ENCODE results near the gene METTL27.
"Not testable (repeated sequence)": the region's sequence is repeated elsewhere in the genome, so short reads cannot be mapped to it uniquely, and the experiment has no call there.

Gene METTL27

DNA sequence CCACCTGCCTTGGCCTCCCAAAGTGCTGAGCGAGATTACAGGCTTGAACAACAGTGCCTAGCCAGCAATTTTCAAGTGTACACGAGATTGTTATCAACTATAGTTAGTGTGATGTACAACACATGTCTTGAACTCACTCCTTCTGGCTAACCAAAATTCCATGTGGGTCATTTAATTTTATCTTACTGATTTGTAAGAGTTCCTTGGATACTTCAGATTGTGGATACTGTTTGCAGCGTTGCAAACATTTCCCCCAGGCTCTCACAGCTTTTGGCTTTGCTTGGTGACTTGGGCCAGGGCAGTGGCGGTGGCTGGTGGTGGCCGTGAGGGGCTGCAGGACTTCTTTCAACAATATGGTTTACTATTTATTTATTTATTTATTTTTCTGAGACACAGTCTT lies 10.2 kb upstream of the METTL27 start:
- TF ChIP-seq, protein P1, sequence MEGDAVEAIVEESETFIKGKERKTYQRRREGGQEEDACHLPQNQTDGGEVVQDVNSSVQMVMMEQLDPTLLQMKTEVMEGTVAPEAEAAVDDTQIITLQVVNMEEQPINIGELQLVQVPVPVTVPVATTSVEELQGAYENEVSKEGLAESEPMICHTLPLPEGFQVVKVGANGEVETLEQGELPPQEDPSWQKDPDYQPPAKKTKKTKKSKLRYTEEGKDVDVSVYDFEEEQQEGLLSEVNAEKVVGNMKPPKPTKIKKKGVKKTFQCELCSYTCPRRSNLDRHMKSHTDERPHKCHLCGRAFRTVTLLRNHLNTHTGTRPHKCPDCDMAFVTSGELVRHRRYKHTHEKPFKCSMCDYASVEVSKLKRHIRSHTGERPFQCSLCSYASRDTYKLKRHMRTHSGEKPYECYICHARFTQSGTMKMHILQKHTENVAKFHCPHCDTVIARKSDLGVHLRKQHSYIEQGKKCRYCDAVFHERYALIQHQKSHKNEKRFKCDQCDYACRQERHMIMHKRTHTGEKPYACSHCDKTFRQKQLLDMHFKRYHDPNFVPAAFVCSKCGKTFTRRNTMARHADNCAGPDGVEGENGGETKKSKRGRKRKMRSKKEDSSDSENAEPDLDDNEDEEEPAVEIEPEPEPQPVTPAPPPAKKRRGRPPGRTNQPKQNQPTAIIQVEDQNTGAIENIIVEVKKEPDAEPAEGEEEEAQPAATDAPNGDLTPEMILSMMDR (IDR thresholded peaks at IDR 0.05; ENCODE audit: low read depth, low read length): no peak
- DNase-seq (ENCODE audit: low read depth in 2 of 2): no peak
- no peak overlapping the region for H3K4me3 ChIP-seq (replicated peaks in 1 of 2; ENCODE audit: low read depth in 2 of 2, low read length in 2 of 2)

DNA sequence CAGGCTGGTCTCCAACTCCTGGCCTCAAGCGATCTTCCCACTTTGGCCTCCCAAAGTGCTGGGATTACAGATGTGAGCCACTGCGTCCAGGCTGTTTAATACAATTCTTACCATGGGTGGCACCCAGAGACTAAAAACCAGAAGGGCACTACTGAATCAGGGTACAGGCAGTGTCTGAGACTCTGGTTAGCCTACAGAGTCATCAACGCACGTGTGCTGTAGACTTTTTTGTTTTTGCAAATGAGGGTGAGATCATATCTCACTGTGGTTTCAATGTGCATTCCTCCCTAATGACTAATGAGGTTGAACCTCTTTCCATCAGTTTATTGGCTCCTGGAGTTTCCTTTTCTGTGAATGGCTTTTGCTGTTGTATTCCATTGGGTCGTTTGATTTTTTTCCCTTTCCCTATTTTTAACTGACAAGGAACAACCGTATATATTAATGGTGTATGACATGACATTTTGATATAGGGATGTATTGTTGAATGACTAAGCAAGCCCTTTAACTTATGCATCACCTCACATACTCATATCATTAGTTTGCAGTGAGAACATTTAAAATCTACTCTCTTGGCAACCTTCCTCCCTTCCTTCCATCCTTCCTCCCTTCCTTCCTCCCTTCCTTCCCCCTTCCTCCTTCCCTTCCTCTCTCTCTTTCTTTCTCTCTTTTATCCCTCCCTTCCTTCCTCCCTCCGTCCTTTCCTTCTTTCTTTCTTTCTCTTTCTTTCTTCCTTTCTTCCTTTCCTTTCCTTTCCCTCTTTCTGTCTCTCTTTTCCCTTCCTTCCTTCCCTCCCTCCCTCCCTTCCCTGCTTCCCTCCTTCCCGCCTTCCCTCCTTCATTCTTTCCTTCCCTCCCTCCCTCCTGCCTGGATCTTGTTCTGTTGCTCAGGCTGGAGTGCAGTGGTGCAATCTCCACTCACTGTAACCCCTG lies 9.4 kb upstream of the METTL27 start:
- TF ChIP-seq, protein P1 (IDR thresholded peaks at IDR 0.05; ENCODE audit: low read depth, low read length): no peak
- H3K4me3 ChIP-seq (replicated peaks in 1 of 2; ENCODE audit: low read depth in 2 of 2, low read length in 2 of 2): no peak overlapping the region
- DNase-seq (ENCODE audit: low read depth in 2 of 2): peak; percentile 93 to 98

DNA sequence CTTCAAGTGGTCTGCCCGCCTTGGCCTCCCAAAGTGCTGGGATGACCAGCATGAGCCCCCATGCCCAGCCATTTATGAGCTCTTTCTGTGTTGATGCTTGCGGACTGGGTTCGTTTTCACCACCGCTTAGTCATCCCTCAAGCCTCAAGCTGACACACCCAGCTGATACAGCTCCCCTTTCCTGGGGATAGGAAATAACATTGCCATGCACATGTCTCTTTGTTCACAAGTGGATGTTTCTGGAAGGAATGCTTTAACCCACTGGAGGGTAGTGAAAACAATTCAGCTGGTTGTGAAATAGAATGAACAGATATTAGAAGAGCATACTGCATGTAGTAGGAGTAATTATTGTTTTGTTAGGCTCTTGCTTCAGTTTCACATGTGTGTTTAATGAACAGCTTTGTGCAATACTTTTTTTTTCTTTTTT lies 8.5 kb upstream of the METTL27 start:
- TF ChIP-seq, protein P1 (IDR thresholded peaks at IDR 0.05; ENCODE audit: low read depth, low read length): no peak
- peak; percentile 97 to 99 for DNase-seq (ENCODE audit: low read depth in 2 of 2)
- no peak overlapping the region for H3K4me3 ChIP-seq (replicated peaks in 1 of 2; ENCODE audit: low read depth in 2 of 2, low read length in 2 of 2)

DNA sequence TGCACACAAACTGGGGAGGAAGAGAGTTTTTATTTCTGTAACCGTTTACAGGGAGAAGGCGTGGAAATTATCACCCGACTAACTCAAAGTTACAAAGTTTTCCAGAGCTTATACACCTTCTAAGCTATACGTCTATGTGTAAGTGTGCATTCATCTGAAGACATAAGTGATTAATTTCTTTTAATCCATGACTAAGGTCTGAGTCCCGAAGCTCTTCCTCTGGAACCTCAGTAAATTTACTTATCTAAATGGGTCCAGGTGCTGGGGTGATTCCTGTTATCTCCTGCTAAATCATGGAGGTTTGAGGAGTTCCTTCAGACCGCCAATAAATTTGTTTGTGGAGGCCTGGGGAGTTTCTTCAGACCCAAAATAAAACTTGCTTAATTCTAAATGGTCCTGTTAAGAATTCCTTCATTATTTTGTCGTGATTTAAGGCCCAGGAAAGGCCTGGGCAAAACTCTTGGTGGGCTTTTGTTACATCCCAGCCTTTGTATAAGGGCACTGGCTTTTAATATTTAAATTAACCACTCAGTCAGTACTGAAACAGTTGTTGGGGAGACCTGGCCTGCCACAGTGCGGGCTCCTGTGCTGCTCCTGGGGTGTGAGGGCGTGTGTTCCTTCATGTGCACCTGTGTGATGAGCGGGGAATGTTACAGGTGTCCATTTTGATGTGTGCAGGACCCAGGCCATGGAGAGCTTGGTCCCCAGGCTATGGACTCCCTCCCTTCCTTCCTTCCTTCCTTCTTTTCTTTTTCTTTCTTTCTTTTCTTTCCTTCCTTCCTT lies 5.8 kb upstream of the METTL27 start:
- DNase-seq (ENCODE audit: low read depth in 2 of 2): no peak
- H3K4me3 ChIP-seq (replicated peaks in 1 of 2; ENCODE audit: low read depth in 2 of 2, low read length in 2 of 2): no peak overlapping the region
- TF ChIP-seq, protein P1 (IDR thresholded peaks at IDR 0.05; ENCODE audit: low read depth, low read length): no peak

DNA sequence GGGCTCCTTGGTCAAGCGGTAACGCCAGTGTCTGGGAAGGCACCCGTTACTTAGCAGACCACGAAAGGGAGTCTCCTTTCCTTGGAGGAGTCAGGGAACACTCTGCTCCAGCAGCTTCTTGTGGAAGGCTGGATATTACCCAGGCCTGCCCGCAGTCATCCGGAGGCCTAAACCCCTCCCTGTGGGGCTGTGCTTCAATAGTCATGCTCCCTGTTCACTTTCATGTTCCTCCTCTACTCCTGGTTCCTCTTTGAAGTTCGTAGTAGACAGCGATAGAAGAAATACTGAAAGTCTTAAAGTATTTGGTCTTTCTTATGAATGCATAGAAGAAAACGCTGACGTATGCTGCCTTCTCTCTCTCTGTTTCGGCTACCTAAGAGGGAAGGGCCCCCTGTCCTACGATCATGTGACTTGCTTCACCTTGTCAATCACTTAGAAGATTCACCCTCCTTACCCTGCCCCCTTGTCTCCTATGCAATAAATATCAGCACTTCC lies 3.4 kb upstream of the METTL27 start:
- H3K4me3 ChIP-seq (replicated peaks in 1 of 2; ENCODE audit: low read depth in 2 of 2, low read length in 2 of 2): not testable (repeated sequence)
- DNase-seq (ENCODE audit: low read depth in 2 of 2): peak in 1 of 2 donors; percentile 40

DNA sequence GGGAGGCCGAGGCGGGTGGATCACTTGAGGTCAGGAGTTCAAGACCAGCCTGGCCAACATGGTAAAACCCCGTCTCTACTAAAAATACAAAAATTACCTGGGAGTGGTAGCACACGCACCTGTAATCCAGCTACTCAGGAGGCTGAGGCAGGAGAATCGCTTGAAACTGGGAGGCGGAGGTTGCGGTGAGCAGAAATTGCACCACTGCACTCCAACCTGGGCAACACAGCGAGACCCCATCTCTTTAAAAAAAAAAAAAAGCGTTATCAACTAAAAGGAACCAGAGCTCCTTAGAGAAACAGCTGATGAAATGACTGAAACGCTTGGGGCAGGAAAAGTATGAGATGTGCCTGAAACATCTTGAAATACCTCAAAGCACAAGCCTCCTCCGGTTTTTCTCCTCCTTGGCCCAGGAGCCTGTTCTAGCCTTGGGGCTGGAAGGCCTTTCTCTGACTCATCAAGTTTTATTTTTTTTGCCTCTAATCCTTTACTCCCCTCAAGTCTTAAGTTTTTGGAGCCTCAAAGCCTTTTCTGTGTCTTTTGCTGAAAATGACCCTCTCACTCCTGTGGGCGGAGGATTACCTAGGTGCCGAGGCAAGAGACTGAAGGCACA lies 2.6 kb upstream of the METTL27 start:
- TF ChIP-seq, protein P1 (IDR thresholded peaks at IDR 0.05; ENCODE audit: low read depth, low read length): no peak
- H3K4me3 ChIP-seq (replicated peaks in 1 of 2; ENCODE audit: low read depth in 2 of 2, low read length in 2 of 2): no peak overlapping the region
- peak; percentile 45 to 54 for DNase-seq (ENCODE audit: low read depth in 2 of 2)

All from cardiac fibroblast (primary cell).